ENCODE results near the gene PCCA.

The PCCA gene

GRCh38 chr13:100323937-100324336, 235.0 kb downstream of the PCCA start:
- in situ Hi-C loops (cut with MboI; ENCODE audit: low pct_unique_long_range_greater_than_20kb, low sequenced_read_pairs): no loop called here
- DNase-seq: no peak

GRCh38 chr13:100330662-100331061, 241.8 kb downstream of the PCCA start:
- in situ Hi-C loops (cut with MboI; ENCODE audit: low pct_unique_long_range_greater_than_20kb, low sequenced_read_pairs): no loop called here
- no peak for DNase-seq

GRCh38 chr13:100333141-100333540, 244.2 kb downstream of the PCCA start:
- no peak for DNase-seq
- in situ Hi-C loops (cut with MboI; ENCODE audit: low pct_unique_long_range_greater_than_20kb, low sequenced_read_pairs): no loop called here

DNA sequence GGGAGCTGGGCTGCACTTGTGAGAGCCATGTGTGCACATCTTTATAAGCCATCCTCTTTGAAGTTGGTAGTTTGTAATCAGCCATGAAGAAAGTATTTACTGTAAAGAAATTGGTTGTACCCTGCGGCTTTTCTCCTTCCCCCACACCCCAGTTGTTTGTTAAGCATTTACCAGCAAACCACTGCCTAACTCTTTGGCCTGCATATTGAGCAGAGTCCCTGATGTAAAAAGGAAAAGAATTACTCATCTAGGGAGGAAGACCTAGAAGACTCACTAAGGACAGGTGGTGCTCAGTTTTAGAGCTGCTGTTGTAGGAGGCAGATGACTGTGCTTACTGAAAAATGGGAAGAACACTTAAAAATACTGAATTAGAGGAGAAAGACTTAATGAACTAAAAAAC, 245.3 kb downstream of the PCCA start:
- in situ Hi-C loops (cut with MboI; ENCODE audit: low pct_unique_long_range_greater_than_20kb, low sequenced_read_pairs): no loop called here
- DNase-seq: no peak

DNA sequence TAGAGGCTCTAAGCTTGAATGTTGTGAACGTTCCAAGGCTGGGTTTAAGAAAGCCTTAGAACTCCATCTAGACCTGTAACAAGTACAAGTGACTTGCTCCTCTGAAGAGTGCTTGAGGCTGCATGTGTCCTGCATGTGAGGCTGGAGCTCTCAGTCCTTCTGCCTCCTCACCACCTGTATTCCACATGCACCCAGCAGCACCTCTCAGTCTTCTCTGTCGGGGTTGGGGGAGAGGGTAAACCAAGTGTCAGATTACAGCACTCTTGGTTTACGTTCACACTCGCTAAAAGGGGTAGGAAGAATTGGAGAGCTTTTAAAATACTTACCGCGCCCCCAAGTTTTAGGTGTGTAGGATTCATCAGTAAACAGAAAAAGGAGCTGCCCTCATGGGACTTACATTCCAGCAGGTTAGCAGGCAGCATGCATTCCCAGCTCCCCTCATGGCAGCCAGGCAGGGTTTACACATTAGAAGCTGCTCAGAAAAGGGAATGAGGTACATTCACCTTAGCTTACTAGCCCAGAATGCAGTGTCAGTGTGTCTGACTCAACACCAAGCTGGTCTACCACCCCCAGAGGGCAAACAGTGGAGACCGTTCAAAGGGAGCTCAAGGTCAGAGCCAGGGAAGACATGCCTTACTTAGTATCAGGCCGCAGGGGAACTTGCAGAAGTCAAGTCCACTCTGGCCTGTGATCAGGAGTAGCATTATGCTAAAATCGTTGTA, 248.1 kb downstream of the PCCA start:
- DNase-seq: no peak
- in situ Hi-C loops (cut with MboI; ENCODE audit: low pct_unique_long_range_greater_than_20kb, low sequenced_read_pairs): no loop called here

- no peak for DNase-seq
- in situ Hi-C loops (cut with MboI; ENCODE audit: low pct_unique_long_range_greater_than_20kb, low sequenced_read_pairs): no loop called here
Observed at GRCh38 chr13:100338275-100338674, 249.4 kb downstream of the PCCA start.

DNA sequence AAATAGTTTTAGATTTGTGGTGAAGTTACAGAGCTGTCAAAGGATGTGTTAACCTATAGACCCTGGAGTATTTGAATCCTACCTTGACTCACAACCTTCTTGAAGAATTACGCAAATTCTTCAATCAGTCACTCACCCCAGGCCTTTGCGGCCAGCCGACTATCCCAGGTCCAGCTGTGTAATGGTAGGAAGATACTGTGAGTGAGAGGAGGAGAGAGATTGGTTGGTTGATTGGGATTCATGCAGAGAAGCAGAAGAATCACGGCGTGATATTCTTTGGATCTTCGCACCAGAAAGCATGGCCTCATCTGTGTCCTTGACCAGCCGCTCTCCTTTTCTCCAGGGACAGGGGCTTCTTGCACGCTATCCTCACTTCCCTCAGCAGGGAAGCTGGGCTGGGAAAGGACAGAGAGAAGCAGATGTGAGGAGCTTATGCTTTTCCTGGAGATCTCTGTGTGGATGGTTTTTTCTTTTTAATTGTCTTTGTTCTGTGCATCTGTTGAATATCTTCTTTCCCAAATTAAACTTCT, 250.6 kb downstream of the PCCA start:
- DNase-seq: no peak
- in situ Hi-C loops (cut with MboI; ENCODE audit: low pct_unique_long_range_greater_than_20kb, low sequenced_read_pairs): no loop called here

GRCh38 chr13:100340865-100341264, 252.0 kb downstream of the PCCA start:
- DNase-seq: no peak
- in situ Hi-C loops (cut with MboI; ENCODE audit: low pct_unique_long_range_greater_than_20kb, low sequenced_read_pairs): no loop called here

- in situ Hi-C loops (cut with MboI; ENCODE audit: low pct_unique_long_range_greater_than_20kb, low sequenced_read_pairs): no loop called here
- DNase-seq: no peak
Observed at GRCh38 chr13:100341327-100341726, 252.4 kb downstream of the PCCA start.

- in situ Hi-C loops (cut with MboI; ENCODE audit: low pct_unique_long_range_greater_than_20kb, low sequenced_read_pairs): no loop called here
Observed at GRCh38 chr13:100344544-100344943, 255.7 kb downstream of the PCCA start.

GRCh38 chr13:100347968-100348367, 259.1 kb downstream of the PCCA start:
- in situ Hi-C loops (cut with MboI; ENCODE audit: low pct_unique_long_range_greater_than_20kb, low sequenced_read_pairs): no loop called here
- no peak for DNase-seq

More at GRCh38 chr13:100344544-100344943, 255.7 kb downstream of the PCCA start:
- DNase-seq: no peak

GRCh38 chr13:100349594-100349993, 260.7 kb downstream of the PCCA start:
- DNase-seq: peak; percentile 35

DNA sequence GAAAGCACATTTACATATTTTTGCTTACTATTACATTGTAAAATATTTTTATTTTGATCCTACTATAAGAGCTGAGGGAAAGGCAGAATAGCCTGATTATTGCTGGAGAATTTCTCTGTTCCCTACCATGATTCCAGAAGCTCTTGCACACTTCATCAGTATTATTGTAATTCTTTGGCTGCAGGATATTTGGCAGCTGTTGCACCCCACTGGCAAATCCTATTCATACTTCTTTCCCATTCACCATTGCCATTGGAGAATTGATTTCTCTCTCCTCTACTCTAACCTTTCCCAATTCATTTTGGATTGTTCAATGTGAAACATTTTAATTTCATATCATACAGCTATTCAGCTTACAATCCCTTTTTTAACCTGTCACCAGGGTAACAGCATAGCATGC, 261.7 kb downstream of the PCCA start:
- DNase-seq: no peak
- in situ Hi-C loops (cut with MboI; ENCODE audit: low pct_unique_long_range_greater_than_20kb, low sequenced_read_pairs): no loop called here

More at GRCh38 chr13:100349594-100349993, 260.7 kb downstream of the PCCA start:
- in situ Hi-C loops (cut with MboI; ENCODE audit: low pct_unique_long_range_greater_than_20kb, low sequenced_read_pairs): no loop called here

- in situ Hi-C loops (cut with MboI; ENCODE audit: low pct_unique_long_range_greater_than_20kb, low sequenced_read_pairs): no loop called here
- DNase-seq: no peak
Observed at GRCh38 chr13:100356426-100356825, 267.5 kb downstream of the PCCA start.

DNA sequence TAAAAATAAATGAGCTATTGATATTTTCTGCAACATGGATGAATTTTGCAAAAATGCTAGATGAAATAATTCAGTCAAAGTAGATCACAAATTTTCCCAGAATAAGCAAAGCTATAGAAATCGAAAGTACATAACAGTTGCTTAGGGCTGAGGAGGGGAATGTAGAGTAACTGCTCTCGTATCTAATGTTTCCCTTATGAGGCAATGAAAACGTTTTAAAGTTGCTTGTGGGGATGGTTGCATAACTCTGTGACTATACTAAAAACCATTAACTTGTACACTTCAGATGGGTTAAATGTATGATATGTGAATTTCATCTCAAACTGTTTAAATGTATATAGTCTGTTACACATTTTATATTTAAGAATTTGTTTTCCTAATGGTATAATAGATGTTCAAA, 268.0 kb downstream of the PCCA start:
- no peak for DNase-seq
- in situ Hi-C loops (cut with MboI; ENCODE audit: low pct_unique_long_range_greater_than_20kb, low sequenced_read_pairs): no loop called here

DNA sequence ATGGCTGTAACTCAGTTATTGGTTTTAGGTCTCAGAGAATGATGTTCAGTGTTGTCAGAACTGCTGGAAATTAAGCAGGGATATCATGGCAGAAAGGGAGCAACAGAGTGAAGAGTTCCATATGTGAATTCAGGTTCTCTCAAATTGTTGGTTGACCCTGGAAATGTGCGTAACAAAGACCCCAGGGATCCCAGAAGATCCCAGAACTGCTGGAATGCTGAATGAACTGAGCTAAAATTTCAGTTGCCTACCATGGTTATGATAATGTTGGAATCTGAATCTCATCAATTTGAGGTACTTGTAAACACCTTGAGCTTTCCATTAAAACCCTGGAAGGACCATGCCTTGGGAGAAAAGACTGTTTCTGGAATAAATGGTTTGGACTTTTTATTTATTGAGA, 268.9 kb downstream of the PCCA start:
- no peak for DNase-seq
- in situ Hi-C loops (cut with MboI; ENCODE audit: low pct_unique_long_range_greater_than_20kb, low sequenced_read_pairs): no loop called here

GRCh38 chr13:100361504-100361903, 272.6 kb downstream of the PCCA start:
- DNase-seq: no peak
- in situ Hi-C loops (cut with MboI; ENCODE audit: low pct_unique_long_range_greater_than_20kb, low sequenced_read_pairs): no loop called here

- in situ Hi-C loops (cut with MboI; ENCODE audit: low pct_unique_long_range_greater_than_20kb, low sequenced_read_pairs): no loop called here
- no peak for DNase-seq
Observed at GRCh38 chr13:100362371-100362770, 273.5 kb downstream of the PCCA start.

DNA sequence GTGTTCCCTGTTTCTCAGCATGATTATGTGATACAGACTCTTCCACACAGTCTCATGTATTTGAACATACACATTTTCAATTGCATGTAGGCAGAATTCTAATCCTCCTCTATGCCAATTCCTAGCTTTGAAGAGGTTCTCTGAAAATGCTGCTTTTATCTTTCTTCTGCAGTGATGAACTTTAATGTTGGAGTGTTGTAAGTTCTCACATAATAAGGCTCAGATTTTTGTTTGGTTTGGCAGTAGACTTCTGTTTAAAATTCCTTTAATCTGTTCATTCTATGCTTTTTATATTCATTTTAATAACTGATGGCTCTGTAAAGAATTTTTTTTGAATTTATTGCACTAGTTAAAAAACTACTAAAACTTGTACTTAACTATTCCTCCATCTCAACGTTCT, 273.9 kb downstream of the PCCA start:
- in situ Hi-C loops (cut with MboI; ENCODE audit: low pct_unique_long_range_greater_than_20kb, low sequenced_read_pairs): no loop called here

DNA sequence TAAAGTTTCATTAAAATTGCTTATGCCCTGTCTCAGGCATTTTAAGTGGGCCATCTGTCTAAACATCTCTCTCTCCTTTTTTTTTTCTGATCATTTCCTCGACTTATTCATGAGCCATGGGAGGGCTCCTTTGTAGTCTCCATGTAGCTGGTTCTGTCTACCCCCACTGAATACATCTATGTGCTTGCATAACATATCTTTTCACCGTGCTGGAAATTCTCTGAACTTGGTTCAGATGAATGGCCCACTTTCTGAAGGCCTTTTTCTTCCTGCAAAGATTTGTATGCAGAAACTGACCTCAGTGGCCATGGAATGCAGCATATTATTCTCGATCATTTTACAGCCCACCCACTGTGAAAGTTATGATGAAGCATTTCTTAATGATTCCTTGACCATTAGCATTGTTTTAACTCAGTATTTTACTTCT, 274.4 kb downstream of the PCCA start:
- in situ Hi-C loops (cut with MboI; ENCODE audit: low pct_unique_long_range_greater_than_20kb, low sequenced_read_pairs): no loop called here
- DNase-seq: no peak

More for the DNA sequence above, 273.9 kb downstream of the PCCA start:
- DNase-seq: no peak

GRCh38 chr13:100363874-100364273, 275.0 kb downstream of the PCCA start:
- DNase-seq: no peak
- in situ Hi-C loops (cut with MboI; ENCODE audit: low pct_unique_long_range_greater_than_20kb, low sequenced_read_pairs): no loop called here

Measured in KBM-7 (cell line).